HuH-7.5 (cell line): ENCODE results near the gene PCDH18.
"Not testable (repeated sequence)": the region's sequence is repeated elsewhere in the genome, so short reads cannot be mapped to it uniquely, and the experiment has no call there.

Experiments
- DNase-seq: peaks from one replicate; pipeline ENCODE4 v3.0.0; 2011; ENCODE audit warnings: low spot score

The PCDH18 gene

DNA sequence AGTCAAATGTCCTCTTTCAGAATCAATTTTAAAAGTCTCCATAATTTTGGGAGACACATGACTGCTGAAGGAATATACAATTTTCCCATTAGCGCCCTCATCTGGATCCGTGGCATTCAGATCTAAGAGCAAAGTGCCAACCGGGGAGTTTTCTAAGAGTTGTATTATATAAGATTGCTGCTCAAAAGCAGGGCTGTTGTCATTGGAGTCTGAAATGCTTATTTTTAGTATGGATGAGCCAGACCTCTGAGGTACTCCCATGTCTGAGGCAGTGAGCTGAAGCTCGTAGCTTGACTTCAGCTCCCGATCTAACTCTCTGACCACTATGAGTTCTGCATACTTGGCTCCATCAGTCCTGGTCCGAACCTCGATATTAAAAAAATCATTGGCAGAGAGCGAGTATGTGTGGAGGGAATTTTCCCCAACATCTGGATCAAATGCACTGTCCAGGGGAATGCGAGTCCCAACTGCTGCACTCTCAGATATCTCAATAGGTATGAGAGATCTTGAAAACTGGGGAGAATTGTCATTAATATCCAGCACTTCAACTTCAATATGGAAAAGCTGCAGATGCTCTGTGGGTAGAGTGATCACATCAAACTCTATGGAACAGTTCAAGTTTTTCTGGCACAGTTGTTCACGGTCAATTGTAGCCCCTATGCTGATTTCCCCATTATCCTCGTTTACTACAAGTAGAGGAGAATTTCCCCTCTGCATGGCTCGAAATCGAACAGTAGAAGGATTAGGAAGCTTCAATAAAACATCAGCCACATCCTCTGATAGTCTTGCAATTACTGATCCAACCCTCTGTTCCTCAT is 917 bp downstream of the PCDH18 start:
- DNase-seq, result no peak

- no peak for DNase-seq
Measured at GRCh38 chr4:137530176-137530575, 2.1 kb downstream of the PCDH18 start.

- DNase-seq, result no peak
Measured at GRCh38 chr4:137529432-137529831, 2.9 kb downstream of the PCDH18 start.

DNA sequence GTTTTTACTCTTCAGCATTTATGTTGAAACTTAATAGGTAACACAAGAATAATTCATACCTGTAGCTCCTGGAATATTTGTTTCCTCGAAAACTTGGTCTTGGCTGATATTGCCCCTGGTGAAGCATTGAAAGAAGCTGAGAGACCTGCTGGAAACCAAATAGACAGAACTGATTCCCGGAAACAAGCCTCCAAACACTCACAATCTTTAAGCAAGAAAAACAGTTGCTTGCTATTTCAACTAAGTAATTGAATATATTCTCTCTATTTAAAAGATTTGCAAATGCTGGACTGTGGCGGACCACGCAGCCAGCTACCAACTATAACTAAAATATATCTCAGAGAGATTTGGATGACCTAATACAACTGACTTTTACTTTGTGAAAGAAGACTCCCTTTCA is 3.6 kb downstream of the PCDH18 start:
- no peak for DNase-seq

DNA sequence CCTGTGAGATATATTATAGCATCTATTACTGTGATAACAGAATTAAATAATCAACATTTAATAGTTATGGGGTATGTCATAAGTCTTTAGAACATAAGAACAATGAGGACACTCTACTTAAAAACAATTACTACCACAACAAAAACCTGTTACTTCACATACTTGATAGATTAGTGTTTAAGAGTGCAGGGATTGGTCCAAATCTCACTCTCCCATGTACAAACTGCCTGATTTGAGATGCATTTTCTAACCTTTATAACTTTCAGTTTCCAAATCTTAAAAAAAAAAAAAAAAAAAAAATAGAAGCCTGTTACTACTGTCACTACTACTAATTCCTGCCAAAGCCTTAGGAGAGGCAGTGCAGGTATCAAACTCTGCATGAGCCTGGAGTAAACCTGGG is 5.6 kb downstream of the PCDH18 start:
- DNase-seq, result no peak

- no peak for DNase-seq
Measured at GRCh38 chr4:137524725-137525369, 7.4 kb downstream of the PCDH18 start.

DNA sequence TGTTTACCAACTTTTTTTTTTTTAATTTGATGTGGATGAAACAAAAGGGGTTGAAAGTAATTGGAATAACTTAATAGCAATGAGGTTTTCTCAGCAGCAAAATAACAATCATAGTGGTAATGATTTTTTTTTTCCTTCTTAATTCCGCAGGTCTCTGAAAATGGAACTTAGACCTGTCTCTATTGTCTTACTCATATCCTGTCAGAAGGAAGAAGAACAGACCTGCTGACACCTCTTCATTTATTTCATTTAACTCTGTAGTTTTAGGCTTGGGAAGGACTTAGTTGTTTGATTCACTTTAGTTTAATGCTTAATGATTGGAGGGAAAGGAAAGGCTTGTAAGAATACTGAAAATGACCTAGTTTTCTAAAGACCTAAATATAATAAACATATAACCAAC is 9.0 kb downstream of the PCDH18 start:
- no peak for DNase-seq

DNA sequence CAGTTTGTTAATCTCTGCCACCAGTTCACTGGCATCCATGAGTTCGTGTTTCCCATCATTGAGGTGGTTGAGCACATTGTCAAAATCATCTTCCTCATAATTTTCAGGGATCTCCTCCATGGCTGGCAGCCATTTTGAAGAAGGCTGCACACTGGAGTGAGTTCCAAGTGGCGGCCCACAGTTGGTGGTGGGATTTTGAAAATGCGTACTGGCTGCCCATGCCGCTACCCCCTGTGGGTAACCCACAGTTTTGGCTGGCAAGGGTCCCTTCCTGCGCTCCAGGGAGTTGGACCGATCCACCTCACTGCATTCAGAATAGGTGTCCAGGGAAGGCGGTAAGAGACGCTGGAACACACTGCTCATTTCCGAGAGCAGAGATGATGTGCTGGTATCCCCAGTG is 11.2 kb downstream of the PCDH18 start:
- no peak for DNase-seq

GRCh38 chr4:137519406-137519805 is 12.9 kb downstream of the PCDH18 start:
- DNase-seq, result no peak

DNA sequence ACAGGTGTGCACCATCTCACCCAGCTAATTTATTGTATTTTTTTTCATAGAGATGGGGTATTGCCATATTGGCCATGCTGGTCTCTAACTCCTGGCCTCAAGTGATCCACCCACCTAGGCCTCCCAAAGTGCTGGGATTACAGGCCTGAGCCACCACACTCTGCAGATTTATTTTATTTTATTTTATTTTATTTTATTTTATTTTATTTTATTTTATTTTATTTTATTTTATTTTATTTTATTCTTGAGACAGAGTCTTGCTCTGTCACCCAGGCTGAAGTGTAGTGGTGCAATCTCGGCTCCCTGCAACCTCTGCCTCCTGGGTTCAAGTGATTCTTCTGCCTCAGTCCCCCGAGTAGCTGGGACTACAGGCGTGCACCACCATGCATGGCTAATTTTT is 15.0 kb downstream of the PCDH18 start:
- not testable (repeated sequence) for DNase-seq

DNA sequence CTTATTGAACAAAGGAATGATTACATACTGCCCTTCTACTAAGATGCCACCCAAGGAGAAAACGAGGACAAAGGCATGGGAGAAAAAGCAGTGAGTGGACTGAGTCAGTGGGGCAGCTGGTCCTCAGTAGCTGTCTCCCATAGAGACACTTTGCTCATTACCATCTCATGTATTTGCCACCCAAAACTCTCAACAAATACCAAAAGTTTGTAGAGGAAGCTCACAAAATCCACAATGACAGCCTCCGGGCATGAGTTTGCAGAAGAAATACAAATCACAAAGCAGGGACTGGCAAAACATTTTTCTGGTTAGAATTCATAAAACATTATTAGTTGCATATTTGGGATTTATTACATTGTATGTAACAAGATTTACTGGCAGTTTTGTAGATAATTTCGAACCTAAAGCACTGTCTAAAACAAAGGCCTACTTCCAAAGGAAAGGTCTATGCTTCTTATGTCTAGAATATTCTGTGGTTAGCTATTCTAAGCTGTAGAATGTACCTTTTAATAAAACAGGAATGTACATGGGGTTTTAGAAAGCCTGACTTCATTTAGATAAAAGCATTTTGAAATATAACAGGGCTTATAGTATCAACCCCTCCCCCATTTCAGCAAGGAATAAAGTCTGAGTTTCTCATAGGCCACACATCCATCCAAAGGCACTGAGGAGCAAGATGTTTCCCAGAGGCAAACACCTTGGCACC is 17.7 kb downstream of the PCDH18 start:
- DNase-seq, result no peak

GRCh38 chr4:137510557-137511265 is 21.6 kb downstream of the PCDH18 start:
- DNase-seq, result no peak

DNA sequence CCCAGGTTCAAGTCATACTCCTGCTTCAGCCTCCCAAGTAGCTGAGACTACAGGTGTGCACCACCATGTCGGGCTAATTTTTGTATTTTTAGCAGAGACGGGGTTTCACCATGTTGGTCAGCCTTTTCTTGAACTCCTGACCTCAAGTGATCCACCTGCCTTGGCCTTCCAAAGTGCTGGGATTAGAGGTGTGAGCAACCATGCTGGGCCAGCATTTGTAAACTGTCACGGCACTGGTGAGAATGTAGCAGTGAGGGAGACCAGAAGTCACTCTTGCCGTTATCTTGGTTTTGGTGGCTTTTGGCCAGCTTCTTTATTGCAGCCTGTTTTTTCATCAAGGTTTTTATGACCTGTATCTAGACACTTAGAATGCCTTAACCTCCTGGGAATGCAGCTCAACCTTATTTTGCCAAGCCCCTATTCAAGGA is 22.4 kb downstream of the PCDH18 start:
- DNase-seq, result no peak

DNA sequence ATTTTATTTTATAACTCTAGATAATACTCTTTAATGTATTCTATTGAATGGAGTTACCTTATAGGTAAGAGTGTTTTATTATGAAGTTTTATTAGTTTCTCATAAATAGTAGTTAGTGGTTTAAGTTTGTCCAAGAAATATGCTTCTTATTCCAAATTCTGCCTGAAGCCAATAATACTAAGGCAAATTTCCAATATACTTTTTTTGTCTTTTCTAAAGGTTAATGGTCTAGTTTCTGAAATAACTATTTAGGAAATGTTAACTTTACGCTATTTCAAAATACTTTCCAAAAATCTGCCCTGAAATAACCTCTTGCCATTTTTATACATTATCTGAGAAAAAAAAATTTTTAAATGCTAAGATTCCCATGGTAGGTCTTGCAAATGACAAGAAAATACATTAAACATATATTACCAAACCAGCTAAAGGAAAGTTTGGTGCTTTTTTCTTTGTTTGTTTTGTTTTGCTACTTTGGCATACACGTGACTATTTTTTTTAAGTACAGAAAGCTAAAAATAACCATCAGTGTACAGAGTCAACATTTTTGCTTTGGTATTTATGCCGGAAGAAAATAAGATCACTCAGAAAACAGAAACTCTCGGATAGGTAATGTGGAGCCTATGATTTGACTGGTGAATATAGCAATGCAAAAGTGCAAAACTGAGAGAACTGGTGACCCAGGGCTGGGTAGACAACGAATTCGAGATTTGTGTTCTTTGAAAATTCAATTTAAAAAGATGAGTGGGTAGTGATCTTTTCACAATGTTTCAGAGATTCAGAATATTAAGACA is 29.8 kb downstream of the PCDH18 start:
- no peak for DNase-seq

DNA sequence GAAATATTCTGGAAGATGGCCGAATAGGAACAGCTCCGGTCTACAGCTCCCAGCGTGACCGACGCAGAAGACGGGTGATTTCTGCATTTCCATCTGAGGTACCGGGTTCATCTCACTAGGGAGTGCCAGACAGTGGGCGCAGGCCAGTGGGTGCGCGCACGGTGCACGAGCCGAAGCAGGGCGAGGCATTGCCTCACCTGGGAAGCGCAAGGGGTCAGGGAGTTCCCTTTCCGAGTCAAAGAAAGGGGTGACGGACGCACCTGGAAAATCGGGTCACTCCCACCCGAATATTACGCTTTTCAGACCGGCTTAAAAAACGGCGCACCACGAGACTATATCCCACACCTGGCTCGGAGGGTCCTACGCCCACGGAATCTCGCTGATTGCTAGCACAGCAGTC is 36.0 kb downstream of the PCDH18 start:
- not testable (repeated sequence) for DNase-seq

DNA sequence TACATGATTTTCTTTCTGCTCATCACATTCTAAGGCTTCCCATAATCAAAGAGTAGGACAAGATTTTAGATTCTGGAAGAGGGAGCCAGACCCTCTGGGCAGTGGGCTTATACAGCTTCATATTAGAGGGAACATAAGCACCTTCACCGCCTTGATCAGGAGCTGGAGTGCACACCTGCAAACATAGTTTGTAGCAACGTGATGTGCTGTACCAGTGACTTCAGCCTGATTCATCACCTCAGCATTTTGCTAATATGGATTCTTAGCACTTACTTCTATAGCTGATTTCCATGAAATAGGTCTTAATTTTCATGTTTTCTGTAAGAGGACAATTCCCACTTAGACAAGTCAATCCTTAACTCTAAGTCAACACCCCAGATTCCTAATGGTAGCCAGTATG is 36.7 kb downstream of the PCDH18 start:
- DNase-seq, result no peak

DNA sequence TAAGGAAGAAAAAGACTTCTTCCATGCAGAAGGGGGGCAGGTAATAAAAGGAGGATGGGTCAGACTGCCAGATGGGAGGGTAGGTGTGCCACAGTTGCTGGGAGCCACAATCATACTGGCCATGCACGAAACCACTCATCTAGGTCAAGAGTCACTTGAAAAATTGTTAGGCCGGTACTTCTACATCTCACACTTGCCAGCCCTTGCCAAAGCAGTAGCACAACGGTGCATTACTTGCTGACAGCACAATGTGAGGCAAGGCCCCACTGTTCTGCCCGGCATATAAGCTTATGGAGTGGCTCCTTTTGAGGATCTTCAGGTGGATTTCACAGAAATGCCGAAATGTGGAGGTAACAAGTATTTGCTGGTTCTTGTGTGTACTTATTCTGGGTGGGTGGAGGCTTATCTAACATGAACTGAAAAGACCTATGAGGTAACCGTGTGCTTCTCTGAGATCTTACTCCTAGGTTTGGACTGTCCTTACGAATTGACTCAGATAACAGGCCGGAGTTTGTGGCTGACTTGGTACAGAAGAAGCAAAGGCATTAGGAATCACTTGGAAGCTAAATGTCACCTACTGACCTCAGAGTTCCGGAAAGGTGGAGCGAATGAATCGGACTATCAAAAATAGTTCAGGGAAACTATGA is 48.9 kb downstream of the PCDH18 start:
- not testable (repeated sequence) for DNase-seq

DNA sequence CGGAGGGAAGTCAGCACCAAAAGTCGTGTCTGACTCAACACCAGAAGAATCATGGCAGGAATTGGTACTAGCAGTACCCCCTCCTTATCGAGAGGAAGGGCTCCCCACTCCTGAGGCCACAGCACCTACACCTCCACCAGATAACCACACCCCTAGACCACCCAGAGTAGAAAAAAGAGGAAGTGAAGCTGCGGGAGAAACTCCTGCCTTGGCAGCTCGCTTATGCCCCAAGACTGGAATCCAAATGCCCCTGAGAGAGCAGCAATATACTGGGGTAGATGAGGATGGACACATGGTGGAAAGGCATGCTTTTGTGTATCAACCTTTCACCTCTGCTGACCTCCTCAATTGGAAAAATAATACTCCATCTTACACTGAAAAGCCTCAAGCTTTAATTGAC is 52.6 kb downstream of the PCDH18 start:
- not testable (repeated sequence) for DNase-seq

DNA sequence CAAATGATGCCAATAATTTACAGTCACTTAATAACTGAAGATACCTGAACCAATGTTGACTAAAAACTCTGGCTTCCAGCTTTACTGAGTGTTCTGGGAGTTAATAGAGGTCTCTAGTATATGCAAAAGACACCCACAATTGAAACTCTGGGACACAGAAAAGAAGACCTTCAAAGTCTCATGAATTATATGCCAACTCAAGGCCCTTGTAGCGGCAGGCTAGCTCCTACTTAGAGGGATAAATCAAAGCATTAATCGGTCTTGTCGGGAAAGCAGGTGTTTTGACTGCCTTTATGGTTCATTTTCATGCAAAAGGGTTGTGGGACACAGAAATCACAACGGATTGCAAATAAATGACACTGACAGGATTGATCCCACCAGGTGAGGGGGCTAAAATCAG is 55.9 kb downstream of the PCDH18 start:
- no peak for DNase-seq

GRCh38 chr4:137474711-137475301 is 57.5 kb downstream of the PCDH18 start:
- DNase-seq, result no peak

GRCh38 chr4:137471895-137472294 is 60.4 kb downstream of the PCDH18 start:
- no peak for DNase-seq
